ENCODE measurements around the gene RIMS3.

GRCh38 chr1:40664167-40664537 is 1.3 kb downstream of the RIMS3 start:
- TF ChIP-seq, protein P1, sequence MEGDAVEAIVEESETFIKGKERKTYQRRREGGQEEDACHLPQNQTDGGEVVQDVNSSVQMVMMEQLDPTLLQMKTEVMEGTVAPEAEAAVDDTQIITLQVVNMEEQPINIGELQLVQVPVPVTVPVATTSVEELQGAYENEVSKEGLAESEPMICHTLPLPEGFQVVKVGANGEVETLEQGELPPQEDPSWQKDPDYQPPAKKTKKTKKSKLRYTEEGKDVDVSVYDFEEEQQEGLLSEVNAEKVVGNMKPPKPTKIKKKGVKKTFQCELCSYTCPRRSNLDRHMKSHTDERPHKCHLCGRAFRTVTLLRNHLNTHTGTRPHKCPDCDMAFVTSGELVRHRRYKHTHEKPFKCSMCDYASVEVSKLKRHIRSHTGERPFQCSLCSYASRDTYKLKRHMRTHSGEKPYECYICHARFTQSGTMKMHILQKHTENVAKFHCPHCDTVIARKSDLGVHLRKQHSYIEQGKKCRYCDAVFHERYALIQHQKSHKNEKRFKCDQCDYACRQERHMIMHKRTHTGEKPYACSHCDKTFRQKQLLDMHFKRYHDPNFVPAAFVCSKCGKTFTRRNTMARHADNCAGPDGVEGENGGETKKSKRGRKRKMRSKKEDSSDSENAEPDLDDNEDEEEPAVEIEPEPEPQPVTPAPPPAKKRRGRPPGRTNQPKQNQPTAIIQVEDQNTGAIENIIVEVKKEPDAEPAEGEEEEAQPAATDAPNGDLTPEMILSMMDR (IDR thresholded peaks at IDR 0.05): no peak
- no peak for TF ChIP-seq POLR2AphosphoS5 (IDR thresholded peaks at IDR 0.05)
